HG03521 (cell line): Measurements from ENCODE around the gene NAPG.
A peak's percentile ranks its signal among the peaks of the same experiment; 100 is the strongest.
"Not testable (repeated sequence)": the region's sequence is repeated elsewhere in the genome, so short reads cannot be mapped to it uniquely, and the experiment has no call there.

ENCODE experiments used
- ATAC-seq: cut with Tn5 transposase; IDR thresholded peaks from one replicate; pipeline ENCODE4 v1.9.1; 2021; ENCODE audit warnings: mild to moderate bottlenecking, moderate library complexity; ENCODE audit not compliant: unreplicated experiment

Gene NAPG

GRCh38 chr18:10525697-10526560, at the start of gene NAPG:
Gene NAPG, plus strand, starts transcription at chr18:10526027. Its CDS starts 76 bp downstream, at chr18:10526103.
- ATAC-seq, result peak; percentile 83

GRCh38 chr18:10476338-10476791, 49.5 kb upstream of the NAPG start:
- no peak for ATAC-seq

GRCh38 chr18:10477121-10477862, 48.5 kb upstream of the NAPG start:
- ATAC-seq, result no peak

- ATAC-seq, result no peak
These were observed 48.0 kb upstream of the NAPG start for GRCh38 chr18:10477863-10478260.

GRCh38 chr18:10481831-10482230, 44.0 kb upstream of the NAPG start:
- ATAC-seq, result no peak

- ATAC-seq, result no peak
These were observed 43.4 kb upstream of the NAPG start for GRCh38 chr18:10482363-10482984.

GRCh38 chr18:10482985-10483949, 42.6 kb upstream of the NAPG start:
- ATAC-seq, result peak; percentile 63

GRCh38 chr18:10485475-10485874, 40.4 kb upstream of the NAPG start:
- no peak for ATAC-seq

- no peak for ATAC-seq
These were observed 39.5 kb upstream of the NAPG start for GRCh38 chr18:10486362-10486761.

- ATAC-seq, result no peak
These were observed 38.7 kb upstream of the NAPG start for GRCh38 chr18:10487154-10487553.

GRCh38 chr18:10488017-10488416, 37.8 kb upstream of the NAPG start:
- ATAC-seq, result no peak

GRCh38 chr18:10490401-10491165, 35.2 kb upstream of the NAPG start:
- peak; percentile 76 for ATAC-seq

- no peak for ATAC-seq
These were observed 29.9 kb upstream of the NAPG start for GRCh38 chr18:10495936-10496335.

GRCh38 chr18:10497206-10497749, 28.5 kb upstream of the NAPG start:
- no peak for ATAC-seq

GRCh38 chr18:10499230-10499629, 26.6 kb upstream of the NAPG start:
- no peak for ATAC-seq

GRCh38 chr18:10500038-10500437, 25.8 kb upstream of the NAPG start:
- no peak for ATAC-seq

GRCh38 chr18:10504723-10505122, 21.1 kb upstream of the NAPG start:
- no peak for ATAC-seq

GRCh38 chr18:10505892-10506291, 19.9 kb upstream of the NAPG start:
- not testable (repeated sequence) for ATAC-seq

- ATAC-seq, result no peak
These were observed 17.2 kb upstream of the NAPG start for GRCh38 chr18:10508591-10508990.
